Lower leg skin (tissue), 3 donors: ENCODE data around the gene TBC1D10A.

Source experiments
- CTCF ChIP-seq, 3 donors: fragments of 450-650 bp; IDR thresholded peaks; one replicate each; pipeline ENCODE4 v1.5.1; 2016; ENCODE audit warnings: antibody characterized with exemption in 3 of 3, mild to moderate bottlenecking in 3 of 3, moderate library complexity in 2 of 3
- POLR2A ChIP-seq, 2 donors: fragments of 450-650 bp; IDR thresholded peaks; one replicate each; pipeline ENCODE4 v1.6.1; 2016 to 2017; ENCODE audit warnings: antibody characterized with exemption in 2 of 2, mild to moderate bottlenecking in 1 of 2, moderate library complexity in 1 of 2

GRCh38 chr22:30245985-30246813, 80.5 kb downstream of the TBC1D10A start, which contains the start of gene LIF:
- no peak for TF ChIP-seq CTCF (IDR thresholded peaks at IDR 0.05)
- TF ChIP-seq POLR2A (IDR thresholded peaks at IDR 0.05): no peak
